Measurements from ENCODE around the gene GTF2IRD1.

DNA sequence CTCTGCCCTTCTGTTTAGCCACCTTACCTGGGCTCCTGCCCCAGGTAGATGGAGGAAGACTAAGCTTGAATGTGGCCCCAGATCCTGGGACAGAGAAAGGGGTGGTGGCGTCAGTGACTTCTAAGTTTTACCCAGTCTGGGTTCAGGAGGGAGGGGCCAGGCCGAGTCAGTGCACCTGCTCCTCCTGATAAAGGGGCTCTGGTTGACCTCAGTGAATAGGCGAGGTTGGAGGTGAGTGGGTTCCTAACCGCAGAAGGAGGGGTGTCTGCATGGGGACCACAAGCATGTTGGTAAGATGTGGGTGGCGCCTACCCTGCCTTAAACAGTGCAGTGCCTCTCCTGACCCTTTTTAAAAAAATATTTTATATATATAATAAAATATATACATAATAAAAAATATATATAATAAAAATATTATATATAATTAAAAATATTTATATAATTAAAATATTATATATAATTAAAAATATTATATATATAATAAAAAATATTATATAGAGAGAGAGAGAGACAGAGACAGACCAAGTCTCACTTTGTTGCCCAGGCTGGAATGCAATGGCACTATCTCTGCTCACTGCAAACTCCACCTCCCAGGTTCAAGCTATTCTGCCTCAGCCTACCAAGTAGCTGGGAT, 106.5 kb downstream of the GTF2IRD1 start:
- TF ChIP-seq TP53 (CRISPR knock-in tag; IDR thresholded peaks at IDR 0.05) (no peak), SP1 (CRISPR knock-in tag; conservative IDR thresholded peaks at IDR 0.05) (no peak), JUN (CRISPR knock-in tag; IDR thresholded peaks at IDR 0.05) (no peak), ESRRA (CRISPR knock-in tag; IDR thresholded peaks at IDR 0.05; ENCODE audit: borderline replicate concordance) (no peak), TCF7 (CRISPR knock-in tag; IDR thresholded peaks at IDR 0.05; ENCODE audit: low read depth) (no peak), MYBL2 (CRISPR knock-in tag; IDR thresholded peaks at IDR 0.05) (no peak), NR1H2 (CRISPR knock-in tag; IDR thresholded peaks at IDR 0.05) (no peak)
- TF ChIP-seq, protein P1, sequence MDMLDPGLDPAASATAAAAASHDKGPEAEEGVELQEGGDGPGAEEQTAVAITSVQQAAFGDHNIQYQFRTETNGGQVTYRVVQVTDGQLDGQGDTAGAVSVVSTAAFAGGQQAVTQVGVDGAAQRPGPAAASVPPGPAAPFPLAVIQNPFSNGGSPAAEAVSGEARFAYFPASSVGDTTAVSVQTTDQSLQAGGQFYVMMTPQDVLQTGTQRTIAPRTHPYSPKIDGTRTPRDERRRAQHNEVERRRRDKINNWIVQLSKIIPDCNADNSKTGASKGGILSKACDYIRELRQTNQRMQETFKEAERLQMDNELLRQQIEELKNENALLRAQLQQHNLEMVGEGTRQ (CRISPR knock-in tag; IDR thresholded peaks at IDR 0.05): no peak
- TF ChIP-seq, protein P2, sequence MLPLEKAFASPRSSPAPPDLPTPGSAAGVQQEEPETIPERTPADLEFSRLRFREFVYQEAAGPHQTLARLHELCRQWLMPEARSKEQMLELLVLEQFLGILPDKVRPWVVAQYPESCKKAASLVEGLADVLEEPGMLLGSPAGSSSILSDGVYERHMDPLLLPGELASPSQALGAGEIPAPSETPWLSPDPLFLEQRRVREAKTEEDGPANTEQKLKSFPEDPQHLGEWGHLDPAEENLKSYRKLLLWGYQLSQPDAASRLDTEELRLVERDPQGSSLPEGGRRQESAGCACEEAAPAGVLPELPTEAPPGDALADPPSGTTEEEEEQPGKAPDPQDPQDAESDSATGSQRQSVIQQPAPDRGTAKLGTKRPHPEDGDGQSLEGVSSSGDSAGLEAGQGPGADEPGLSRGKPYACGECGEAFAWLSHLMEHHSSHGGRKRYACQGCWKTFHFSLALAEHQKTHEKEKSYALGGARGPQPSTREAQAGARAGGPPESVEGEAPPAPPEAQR (CRISPR knock-in tag; IDR thresholded peaks at IDR 0.05): no peak
- TF ChIP-seq, protein P3, sequence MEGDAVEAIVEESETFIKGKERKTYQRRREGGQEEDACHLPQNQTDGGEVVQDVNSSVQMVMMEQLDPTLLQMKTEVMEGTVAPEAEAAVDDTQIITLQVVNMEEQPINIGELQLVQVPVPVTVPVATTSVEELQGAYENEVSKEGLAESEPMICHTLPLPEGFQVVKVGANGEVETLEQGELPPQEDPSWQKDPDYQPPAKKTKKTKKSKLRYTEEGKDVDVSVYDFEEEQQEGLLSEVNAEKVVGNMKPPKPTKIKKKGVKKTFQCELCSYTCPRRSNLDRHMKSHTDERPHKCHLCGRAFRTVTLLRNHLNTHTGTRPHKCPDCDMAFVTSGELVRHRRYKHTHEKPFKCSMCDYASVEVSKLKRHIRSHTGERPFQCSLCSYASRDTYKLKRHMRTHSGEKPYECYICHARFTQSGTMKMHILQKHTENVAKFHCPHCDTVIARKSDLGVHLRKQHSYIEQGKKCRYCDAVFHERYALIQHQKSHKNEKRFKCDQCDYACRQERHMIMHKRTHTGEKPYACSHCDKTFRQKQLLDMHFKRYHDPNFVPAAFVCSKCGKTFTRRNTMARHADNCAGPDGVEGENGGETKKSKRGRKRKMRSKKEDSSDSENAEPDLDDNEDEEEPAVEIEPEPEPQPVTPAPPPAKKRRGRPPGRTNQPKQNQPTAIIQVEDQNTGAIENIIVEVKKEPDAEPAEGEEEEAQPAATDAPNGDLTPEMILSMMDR (IDR thresholded peaks at IDR 0.05): no peak
- TF ChIP-seq, protein P4, sequence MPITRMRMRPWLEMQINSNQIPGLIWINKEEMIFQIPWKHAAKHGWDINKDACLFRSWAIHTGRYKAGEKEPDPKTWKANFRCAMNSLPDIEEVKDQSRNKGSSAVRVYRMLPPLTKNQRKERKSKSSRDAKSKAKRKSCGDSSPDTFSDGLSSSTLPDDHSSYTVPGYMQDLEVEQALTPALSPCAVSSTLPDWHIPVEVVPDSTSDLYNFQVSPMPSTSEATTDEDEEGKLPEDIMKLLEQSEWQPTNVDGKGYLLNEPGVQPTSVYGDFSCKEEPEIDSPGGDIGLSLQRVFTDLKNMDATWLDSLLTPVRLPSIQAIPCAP (CRISPR knock-in tag; IDR thresholded peaks at IDR 0.05): no peak
- TF ChIP-seq, protein P5, sequence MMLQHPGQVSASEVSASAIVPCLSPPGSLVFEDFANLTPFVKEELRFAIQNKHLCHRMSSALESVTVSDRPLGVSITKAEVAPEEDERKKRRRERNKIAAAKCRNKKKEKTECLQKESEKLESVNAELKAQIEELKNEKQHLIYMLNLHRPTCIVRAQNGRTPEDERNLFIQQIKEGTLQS (CRISPR knock-in tag; conservative IDR thresholded peaks at IDR 0.05): no peak
